ENCODE results near the gene PCNT. TPM values are rescaled to one million over a fixed set of nuclear protein-coding genes. Genes with fewer than 3 reads are reported as not detected.

Gene PCNT
- total and polyA plus RNA-seq, 2 of the 4 experiments (the other 2 are of a cell fraction) = 10.0 to 19.4 TPM

- Histone ChIP-seq H3K36me3 (ENCODE audit: control insufficient read depth, insufficient read depth, low read length) (peaks cover 10% of the 10 kb centered on the region), H3K4me1 (ENCODE audit: control insufficient read depth, insufficient read depth, low read length) (no peaks in the 10 kb centered on the region), H3K18ac (ENCODE audit: low read depth, low read length) (no peak overlapping the region), H4K91ac (ENCODE audit: insufficient read depth, low read depth, low read length) (no peak overlapping the region), H3K14ac (replicated peaks; ENCODE audit: low read depth, low read length) (no peak overlapping the region), H4K5ac (ENCODE audit: low read depth, low read length) (no peak overlapping the region), H2BK20ac (ENCODE audit: low read depth, low read length) (no peak overlapping the region), H3K9ac (ENCODE audit: low read depth, low read length) (no peak overlapping the region), H3K27ac (ENCODE audit: insufficient read depth, low read length) (no peak overlapping the region), H2AK5ac (ENCODE audit: low read depth, low read length) (no peak overlapping the region), H2BK5ac (ENCODE audit: low read depth, low read length, poor library complexity, severe bottlenecking) (no peak overlapping the region), H2BK15ac (ENCODE audit: low read depth, low read length) (no peak overlapping the region), H4K8ac (ENCODE audit: low read depth in 2 of 2, low read length in 2 of 2) (no peak overlapping the region), H3K9me3 (ENCODE audit: control insufficient read depth, insufficient read depth, low read length) (no peaks in the 10 kb centered on the region), H3K23ac (ENCODE audit: low read depth, low read length) (no peak overlapping the region), H3K9me1 (ENCODE audit: insufficient read depth, low read length) (peaks cover 6% of the 10 kb centered on the region), H4K20me1 (ENCODE audit: insufficient read depth, low read length) (peaks cover 18% of the 10 kb centered on the region), H3K4ac (ENCODE audit: low read depth, low read length) (no peak overlapping the region), H3K4me3 (ENCODE audit: insufficient read depth, low read depth, low read length) (no peak overlapping the region), H3K27me3 (ENCODE audit: control insufficient read depth, insufficient read depth, low read length) (no peaks in the 10 kb centered on the region), H2BK120ac (ENCODE audit: low read depth, low read length) (no peak overlapping the region), H3K4me2 (ENCODE audit: low read depth, low read length) (no peak overlapping the region), H2AFZ (replicated peaks; ENCODE audit: low read length, poor library complexity) (no peak overlapping the region), H3K56ac (ENCODE audit: extremely low read depth, insufficient read depth, low read length) (no peak overlapping the region), H2AK9ac (replicated peaks; ENCODE audit: low read depth, low read length, poor library complexity) (no peak overlapping the region), H3K79me1 (ENCODE audit: low read depth in 1 of 2, low read length in 2 of 2) (peaks cover 28 to 67% of the 10 kb centered on the region in 2 experiments)
- intact Hi-C loops (cut with micrococcal nuclease) (no loop called here), dilution Hi-C loops (cut with HindIII; ENCODE audit: low sequenced_read_pairs, unreplicated experiment) (no loop called here), in situ Hi-C loops (cut with MboI; ENCODE audit: low sequenced_read_pairs) (no loop called here)
- ATAC-seq (ENCODE audit: low read depth) = no peak
- no peak for DNase-seq
- TF ChIP-seq RCOR1 (IDR thresholded peaks at IDR 0.05; ENCODE audit: insufficient replicate concordance, low read length) (no peak), POLR2A (IDR thresholded peaks at IDR 0.05; ENCODE audit: low read depth, low read length) (no peak), MXI1 (IDR thresholded peaks at IDR 0.05; ENCODE audit: borderline replicate concordance, low read depth, low read length) (no peak), MAFK (IDR thresholded peaks at IDR 0.05; ENCODE audit: low read depth, low read length) (no peak), NFE2L2 (IDR thresholded peaks at IDR 0.05; ENCODE audit: low read depth, low read length) (no peak), FOS (IDR thresholded peaks at IDR 0.05; ENCODE audit: low read depth, low read length) (no peak), SMC3 (IDR thresholded peaks at IDR 0.05; ENCODE audit: low read depth, low read length) (no peak), RAD21 (IDR thresholded peaks at IDR 0.05; ENCODE audit: low read length) (no peak), MAZ (IDR thresholded peaks at IDR 0.05; ENCODE audit: borderline replicate concordance, low read depth, low read length) (no peak), USF2 (IDR thresholded peaks at IDR 0.05; ENCODE audit: low read depth, low read length) (no peak), CEBPB (IDR thresholded peaks at IDR 0.05; ENCODE audit: low read depth, low read length) (no peak)
- CTCF ChIA-PET = no interaction called here
- 85% methylated on average over 8 of the region's 14 CpGs; no CpG with 5 or more reads in 1 of the 2 experiments for WGBS, 2 experiments (ENCODE audit: extremely low coverage in 2 of 2, insufficient read length in 1 of 2)
- POLR2A ChIA-PET (ENCODE audit: unreplicated experiment) = no interaction called here
- BruUV-seq (replicated peaks) = no TSS peak
Measured at GRCh38 chr21:46376856-46377453, 53.0 kb downstream of the PCNT start.
